Measurements from ENCODE around the gene VPS35L. TPM values are rescaled to one million over a fixed set of nuclear protein-coding genes. Genes with fewer than 3 reads are reported as not detected.

The VPS35L gene
- total and polyA plus RNA-seq, 8 donors = 15.2 to 205 (median 29.7) TPM

GRCh38 chr16:19737306-19738038 is 182.0 kb downstream of the VPS35L start:
- TF ChIP-seq CTCF (IDR thresholded peaks at IDR 0.05) (no peak), EP300 (IDR thresholded peaks at IDR 0.05) (no peak), POLR2AphosphoS5 (IDR thresholded peaks at IDR 0.05) (no peak), POLR2A (IDR thresholded peaks at IDR 0.05) (no peak)
- peaks cover 0 to 43% (median 20%) of the 10 kb centered on the region in 4 donors for H3K36me3 ChIP-seq
- no peak overlapping the region for H3K27ac ChIP-seq
- peaks cover 0 to 18% (median 3%) of the 10 kb centered on the region in 4 donors for H3K4me1 ChIP-seq
- H3K9me3 ChIP-seq = no peaks in the 10 kb centered on the region
- 83 to 92% (median 90%) methylated on average over 12 of the region's 12 CpGs for WGBS, 5 donors
- no peaks in the 10 kb centered on the region for H3K27me3 ChIP-seq
- intact Hi-C loops (cut with DNase I; ENCODE audit: low total_unique reads) = no loop called here
- DNase-seq = no peak
- H3K4me3 ChIP-seq = no peak overlapping the region

GRCh38 chr16:19741354-19741753 is 185.9 kb downstream of the VPS35L start:
- intact Hi-C loops (cut with DNase I; ENCODE audit: low total_unique reads) = no loop called here
- no peaks in the 10 kb centered on the region for H3K9me3 ChIP-seq
- no peak overlapping the region for H3K27ac ChIP-seq
- H3K4me3 ChIP-seq = no peak overlapping the region
- TF ChIP-seq EP300 (IDR thresholded peaks at IDR 0.05) (no peak), POLR2AphosphoS5 (IDR thresholded peaks at IDR 0.05) (no peak)
- H3K4me1 ChIP-seq = peaks cover 11 to 37% (median 29%) of the 10 kb centered on the region in 4 donors
- H3K36me3 ChIP-seq = peaks cover 0 to 24% (median 12%) of the 10 kb centered on the region in 4 donors
- WGBS, 5 donors = 82 to 100% (median 96%) methylated on average over 1 of the region's 1 CpG
- no peak for DNase-seq
- H3K27me3 ChIP-seq = no peaks in the 10 kb centered on the region

GRCh38 chr16:19743816-19744159 is 188.3 kb downstream of the VPS35L start:
- Histone ChIP-seq H3K4me3 (no peak overlapping the region), H3K9me3 (no peaks in the 10 kb centered on the region), H3K4me1 (peaks cover 11 to 50% (median 35%) of the 10 kb centered on the region in 4 donors), H3K36me3 (peaks cover 0 to 14% (median 2%) of the 10 kb centered on the region in 4 donors), H3K27ac (peak overlapping the region; percentile 27 to 61 (median 50)), H3K27me3 (no peaks in the 10 kb centered on the region)
- intact Hi-C loops (cut with DNase I; ENCODE audit: low total_unique reads) = no loop called here
- DNase-seq = no peak
- TF ChIP-seq EP300 (IDR thresholded peaks at IDR 0.05) = no peak
- TF ChIP-seq POLR2AphosphoS5 (IDR thresholded peaks at IDR 0.05) = no peak
- no peak for TF ChIP-seq CTCF (IDR thresholded peaks at IDR 0.05)
- TF ChIP-seq POLR2A (IDR thresholded peaks at IDR 0.05) = no peak

GRCh38 chr16:19744670-19745069 is 189.2 kb downstream of the VPS35L start:
- WGBS, 5 donors = 25 to 50% (median 30%) methylated on average over 3 of the region's 3 CpGs
- intact Hi-C loops (cut with DNase I; ENCODE audit: low total_unique reads) = no loop called here
- peaks cover 0 to 7% (median 0%) of the 10 kb centered on the region in 4 donors for H3K36me3 ChIP-seq
- no peak overlapping the region for H3K4me3 ChIP-seq
- H3K4me1 ChIP-seq = peaks cover 11 to 58% (median 35%) of the 10 kb centered on the region in 4 donors
- peak overlapping the region in 1 of 5 donors; percentile 29 for H3K27ac ChIP-seq
- no peaks in the 10 kb centered on the region for H3K27me3 ChIP-seq
- peak in 1 of 2 donors; percentile 47 for DNase-seq
- H3K9me3 ChIP-seq = no peaks in the 10 kb centered on the region
- TF ChIP-seq EP300 (IDR thresholded peaks at IDR 0.05) (no peak), CTCF (IDR thresholded peaks at IDR 0.05) (no peak), POLR2AphosphoS5 (IDR thresholded peaks at IDR 0.05) (peak in 1 of 3 donors; percentile 35), POLR2A (IDR thresholded peaks at IDR 0.05) (no peak)

All from stomach (tissue), 9 donors.